Fibroblast of lung (primary cell): ENCODE results near the gene MIOS. TPM values are rescaled to one million over a fixed set of nuclear protein-coding genes. Genes with fewer than 3 reads are reported as not detected.
A peak's percentile ranks its signal among the peaks of the same experiment; 100 is the strongest.

ENCODE experiments used
- DNase-seq, 2 donors: peaks; one replicate each; pipeline versions ENCODE4 v3.0.0 to v3.0.0-alpha.2; 2010; ENCODE audit warnings: low read depth in 2 of 2
- H2AFZ ChIP-seq: 2 replicates; pipeline ENCODE4 v1.5.1; 2012; ENCODE audit warnings: low read length, control low read depth, inconsistent platforms
- H3K27ac ChIP-seq: 2 replicates; pipeline ENCODE4 v1.5.1; 2011; ENCODE audit warnings: low read length, control low read depth; ENCODE audit not compliant: insufficient read depth
- H3K27me3 ChIP-seq: 2 replicates; pipeline ENCODE4 v1.5.1; 2011; ENCODE audit warnings: mild to moderate bottlenecking, low read length; ENCODE audit not compliant: control insufficient read depth, insufficient read depth
- H3K36me3 ChIP-seq: 2 replicates; pipeline ENCODE4 v1.5.1; 2011; ENCODE audit warnings: low read length; ENCODE audit not compliant: control insufficient read depth, insufficient read depth
- H3K4me1 ChIP-seq: 2 replicates; pipeline ENCODE4 v1.5.1; 2011; ENCODE audit warnings: low read length; ENCODE audit not compliant: control insufficient read depth, insufficient read depth; ENCODE audit errors: extremely low read depth
- H3K4me2 ChIP-seq: 2 replicates; pipeline ENCODE4 v1.5.1; 2011; ENCODE audit warnings: low read length, control low read depth; ENCODE audit not compliant: insufficient read depth; ENCODE audit errors: extremely low read depth
- H3K4me3 ChIP-seq, 4 experiments: fragments of 200-600 bp in 1 of 4; sonication (generic) in 1 of 4; replicated peaks in 1 of 4; 2 replicates each; pipeline ENCODE4 v1.5.1; 2011 to 2016; ENCODE audit warnings: low read length in 4 of 4, low read depth in 3 of 4, mild to moderate bottlenecking in 3 of 4, control low read depth in 2 of 4, inconsistent platforms in 1 of 4, mixed read lengths in 1 of 4; ENCODE audit not compliant: insufficient read depth in 1 of 4; ENCODE audit errors: control extremely low read depth in 1 of 4
- H3K79me2 ChIP-seq: 2 replicates; pipeline ENCODE4 v1.5.1; 2012; ENCODE audit warnings: mild to moderate bottlenecking, low read length, inconsistent platforms; ENCODE audit not compliant: control insufficient read depth, insufficient read depth
- H3K9ac ChIP-seq: 2 replicates; pipeline ENCODE4 v1.5.1; 2011; ENCODE audit warnings: mild to moderate bottlenecking, low read length, control low read depth; ENCODE audit not compliant: insufficient read depth
- H3K9me3 ChIP-seq: 2 replicates; pipeline ENCODE4 v1.5.1; 2012; ENCODE audit warnings: low read depth, low read length; ENCODE audit not compliant: control insufficient read depth, insufficient read depth
- H4K20me1 ChIP-seq: 2 replicates; pipeline ENCODE4 v1.5.1; 2011; ENCODE audit warnings: low read length; ENCODE audit not compliant: control insufficient read depth, insufficient read depth; ENCODE audit errors: extremely low read depth
- CTCF ChIP-seq, 2 donors: IDR thresholded peaks in 1 of 2; conservative IDR thresholded peaks in 1 of 2; 1 replicate in 1 of 2; 2 replicates in 1 of 2; pipeline ENCODE4 v1.5.1; 2011 to 2012; ENCODE audit warnings: low read length in 2 of 2, control low read depth in 1 of 2, inconsistent platforms in 1 of 2, low read depth in 1 of 2, mild to moderate bottlenecking in 1 of 2
- EZH2 ChIP-seq: IDR thresholded peaks from 2 replicates; pipeline ENCODE4 v1.5.1; 2012; ENCODE audit warnings: low read length, control low read depth, mild to moderate bottlenecking; ENCODE audit errors: missing control alignments
- polyA plus RNA-seq, 2 donors: library from polyadenylated mRNA; depleted of rRNA in 1 of 2; stranded (reverse) in 1 of 2; unstranded in 1 of 2; fragments of >200 nt; gene quantifications; 2 replicates each; pipeline ENCODE4 v1.2.1, GENCODE V29; 2011 to 2012; ENCODE audit warnings: missing spikeins in 1 of 2
- total RNA-seq: library from RNA; depleted of rRNA; stranded (reverse); fragments of >200 nt; gene quantifications from 2 replicates; pipeline ENCODE4 v1.2.1, GENCODE V29; 2014

The MIOS gene
- total and polyA plus RNA-seq, 2 donors (not counting 1 experiment from before 2014, with no cell fraction given), result 16.4 to 30.9 TPM

GRCh38 chr7:7585241-7585928 lies 18.7 kb downstream of the MIOS start:
- H3K4me1 ChIP-seq, result no peaks in the 10 kb centered on the region
- no peaks in the 10 kb centered on the region for H4K20me1 ChIP-seq
- no peak overlapping the region for H2AFZ ChIP-seq
- no peak overlapping the region for H3K4me3 ChIP-seq
- no peak for DNase-seq
- H3K4me2 ChIP-seq, result no peak overlapping the region
- H3K79me2 ChIP-seq, result no peaks in the 10 kb centered on the region
- no peaks in the 10 kb centered on the region for H3K36me3 ChIP-seq
- no peak overlapping the region for H3K27ac ChIP-seq
- no peaks in the 10 kb centered on the region for H3K9me3 ChIP-seq
- no peak overlapping the region for H3K9ac ChIP-seq
- TF ChIP-seq EZH2, result no peak
- no peak for TF ChIP-seq CTCF (conservative IDR thresholded peaks at IDR 0.05 in 1 of 2, IDR thresholded peaks at IDR 0.05 in 1 of 2; ENCODE audit: low read depth in 1 of 2, low read length in 2 of 2)
- no peaks in the 10 kb centered on the region for H3K27me3 ChIP-seq

GRCh38 chr7:7595451-7595850 lies 28.8 kb downstream of the MIOS start:
- no peak overlapping the region for H3K4me2 ChIP-seq
- H3K4me3 ChIP-seq, result no peak overlapping the region
- no peaks in the 10 kb centered on the region for H3K79me2 ChIP-seq
- H3K27ac ChIP-seq, result no peak overlapping the region
- H3K27me3 ChIP-seq, result no peaks in the 10 kb centered on the region
- no peak overlapping the region for H2AFZ ChIP-seq
- H3K4me1 ChIP-seq, result no peaks in the 10 kb centered on the region
- no peaks in the 10 kb centered on the region for H3K36me3 ChIP-seq
- peak; percentile 7 to 60 for DNase-seq
- no peak overlapping the region for H3K9ac ChIP-seq
- no peaks in the 10 kb centered on the region for H3K9me3 ChIP-seq
- H4K20me1 ChIP-seq, result no peaks in the 10 kb centered on the region
- TF ChIP-seq CTCF (conservative IDR thresholded peaks at IDR 0.05 in 1 of 2, IDR thresholded peaks at IDR 0.05 in 1 of 2; ENCODE audit: low read depth in 1 of 2, low read length in 2 of 2) (peak in 1 of 2 donors; percentile 9), EZH2 (no peak)

GRCh38 chr7:7596176-7596575 lies 29.5 kb downstream of the MIOS start:
- no peaks in the 10 kb centered on the region for H3K4me1 ChIP-seq
- H2AFZ ChIP-seq, result no peak overlapping the region
- H3K36me3 ChIP-seq, result no peaks in the 10 kb centered on the region
- H3K4me3 ChIP-seq, result no peak overlapping the region
- DNase-seq, result no peak
- H3K79me2 ChIP-seq, result no peaks in the 10 kb centered on the region
- no peaks in the 10 kb centered on the region for H4K20me1 ChIP-seq
- no peaks in the 10 kb centered on the region for H3K9me3 ChIP-seq
- TF ChIP-seq CTCF (conservative IDR thresholded peaks at IDR 0.05 in 1 of 2, IDR thresholded peaks at IDR 0.05 in 1 of 2; ENCODE audit: low read depth in 1 of 2, low read length in 2 of 2), result no peak
- TF ChIP-seq EZH2, result no peak
- no peak overlapping the region for H3K4me2 ChIP-seq
- no peaks in the 10 kb centered on the region for H3K27me3 ChIP-seq
- no peak overlapping the region for H3K9ac ChIP-seq
- no peak overlapping the region for H3K27ac ChIP-seq
